Right lobe of liver (tissue), 6 donors: ENCODE data around the gene RFX3. TPM values are rescaled to one million over a fixed set of nuclear protein-coding genes. Genes with fewer than 3 reads are reported as not detected.

Source experiments
- ATAC-seq, 4 donors: fragments of 200-7000 bp; cut with Tn5 transposase; one replicate each; pipeline ENCODE4 v1.9.1; 2020; ENCODE audit warnings: mild to moderate bottlenecking in 4 of 4, moderate library complexity in 4 of 4
- DNase-seq, 3 donors: peaks; one replicate each; pipeline ENCODE4 v3.0.0-alpha.2; 2020
- H3K27ac ChIP-seq, 3 donors: fragments of 200-600 bp; one replicate each; pipeline ENCODE4 v1.8.0; 2022
- H3K27me3 ChIP-seq, 2 donors: fragments of 200-600 bp; one replicate each; pipeline ENCODE4 v1.8.0; 2022
- H3K36me3 ChIP-seq, 4 donors: fragments of 200-600 bp; sonication (generic) in 1 of 4; one replicate each; pipeline versions ENCODE4 v1.5.1 to v1.8.0; 2017 to 2022; ENCODE audit warnings: control low read depth in 1 of 4
- H3K4me1 ChIP-seq, 4 donors: fragments of 200-600 bp; sonication (generic) in 1 of 4; one replicate each; pipeline versions ENCODE4 v1.5.1 to v1.8.0; 2017 to 2022; ENCODE audit warnings: control low read depth in 1 of 4
- H3K4me3 ChIP-seq, 3 donors: fragments of 200-600 bp; one replicate each; pipeline ENCODE4 v1.8.0; 2022
- H3K9me3 ChIP-seq, 4 donors: fragments of 200-600 bp; sonication (generic) in 1 of 4; one replicate each; pipeline versions ENCODE4 v1.5.1 to v1.8.0; 2017 to 2022; ENCODE audit warnings: control low read depth in 1 of 4
- POLR2A ChIP-seq: fragments of 450-650 bp; IDR thresholded peaks from one replicate; pipeline ENCODE4 v1.6.1; 2017; ENCODE audit warnings: antibody characterized with exemption, mild to moderate bottlenecking
- WGBS: methylation state at CpG from one replicate; pipeline ENCODE4 v1.1.6; 2018; ENCODE audit warnings: low coverage, low lambda C conversion rate; ENCODE audit not compliant: insufficient coverage; ENCODE audit errors: missing lambda C conversion rate; 5-methylcytosine and 5-hydroxymethylcytosine counted together
- intact Hi-C, 2 donors: fragments of 100-400 bp; cut with DNase I; formaldehyde crosslinking; loops; one replicate each; pipeline versions ENCODE4 v1.11.2 to v1.14.1; 2022
- total RNA-seq, 6 experiments: library from RNA; depleted of rRNA in 2 of 6; stranded (reverse); fragments of >200 nt in 2 of 6; fragmentation: NEBNext Ultra II Directional in 3 of 6; extraction: Animal tissue kit (Norgen Biotek cat#: 25700) in 3 of 6; gene quantifications; one replicate each; pipeline versions ENCODE4 v1.1.0 to v1.2.4, GENCODE V29; 2016 to 2023
- TF ChIP-seq, protein P1 (sequence below), 4 donors: fragments of 200-600 bp in 3 of 4; fragments of 450-650 bp in 1 of 4; IDR thresholded peaks; one replicate each; pipeline versions ENCODE4 v1.5.1 to v1.8.0; 2016 to 2022; ENCODE audit warnings: antibody characterized with exemption in 4 of 4, mild to moderate bottlenecking in 2 of 4
- donor health status: DM: no; HTN: yes; CAD: no.
- donor health status: DM: no; HTN: no; CAD: no.
- donor health status: DM: no; HTN: no; CAD: no.
- donor health status: DM: no; HTN: yes; CAD: no.
- donor health status: DM: no; HTN: yes; CAD: no.

Gene RFX3
- total RNA-seq, 6 experiments from 2014 or later: 1.4 to 2.5 (median 1.8) TPM

DNA sequence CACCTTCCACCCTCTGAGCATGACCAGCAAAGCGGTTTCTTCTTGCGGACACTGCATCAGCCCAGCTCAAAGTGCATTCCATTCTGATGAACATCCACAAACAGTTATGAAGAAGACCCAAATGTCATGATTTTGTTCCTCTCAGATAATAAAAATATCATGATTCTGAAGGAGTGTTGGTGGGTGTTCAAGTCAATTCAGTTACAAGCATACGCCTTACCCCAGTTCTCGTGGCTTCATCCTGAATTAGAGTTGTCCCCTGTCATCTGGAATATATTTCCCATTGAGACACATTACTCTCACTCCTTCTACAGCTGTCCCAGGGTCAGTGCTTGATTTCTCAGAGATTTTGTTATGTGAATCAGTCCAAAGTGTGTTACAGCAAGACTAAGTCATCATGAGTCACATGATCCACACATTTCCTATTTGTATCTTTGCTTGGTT, 325.4 kb downstream of the RFX3 start:
- TF ChIP-seq, protein P1, sequence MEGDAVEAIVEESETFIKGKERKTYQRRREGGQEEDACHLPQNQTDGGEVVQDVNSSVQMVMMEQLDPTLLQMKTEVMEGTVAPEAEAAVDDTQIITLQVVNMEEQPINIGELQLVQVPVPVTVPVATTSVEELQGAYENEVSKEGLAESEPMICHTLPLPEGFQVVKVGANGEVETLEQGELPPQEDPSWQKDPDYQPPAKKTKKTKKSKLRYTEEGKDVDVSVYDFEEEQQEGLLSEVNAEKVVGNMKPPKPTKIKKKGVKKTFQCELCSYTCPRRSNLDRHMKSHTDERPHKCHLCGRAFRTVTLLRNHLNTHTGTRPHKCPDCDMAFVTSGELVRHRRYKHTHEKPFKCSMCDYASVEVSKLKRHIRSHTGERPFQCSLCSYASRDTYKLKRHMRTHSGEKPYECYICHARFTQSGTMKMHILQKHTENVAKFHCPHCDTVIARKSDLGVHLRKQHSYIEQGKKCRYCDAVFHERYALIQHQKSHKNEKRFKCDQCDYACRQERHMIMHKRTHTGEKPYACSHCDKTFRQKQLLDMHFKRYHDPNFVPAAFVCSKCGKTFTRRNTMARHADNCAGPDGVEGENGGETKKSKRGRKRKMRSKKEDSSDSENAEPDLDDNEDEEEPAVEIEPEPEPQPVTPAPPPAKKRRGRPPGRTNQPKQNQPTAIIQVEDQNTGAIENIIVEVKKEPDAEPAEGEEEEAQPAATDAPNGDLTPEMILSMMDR (IDR thresholded peaks at IDR 0.05): no peak
- no peak for TF ChIP-seq POLR2A
- Histone ChIP-seq H3K36me3 (no peaks in the 10 kb centered on the region), H3K27ac (no peak overlapping the region), H3K9me3 (no peaks in the 10 kb centered on the region), H3K27me3 (no peaks in the 10 kb centered on the region), H3K4me3 (no peak overlapping the region), H3K4me1 (no peaks in the 10 kb centered on the region)
- WGBS: 81% methylated on average over 4 of the region's 4 CpGs
- DNase-seq (no peak), ATAC-seq (no peak)
- intact Hi-C loops: no loop called here

DNA sequence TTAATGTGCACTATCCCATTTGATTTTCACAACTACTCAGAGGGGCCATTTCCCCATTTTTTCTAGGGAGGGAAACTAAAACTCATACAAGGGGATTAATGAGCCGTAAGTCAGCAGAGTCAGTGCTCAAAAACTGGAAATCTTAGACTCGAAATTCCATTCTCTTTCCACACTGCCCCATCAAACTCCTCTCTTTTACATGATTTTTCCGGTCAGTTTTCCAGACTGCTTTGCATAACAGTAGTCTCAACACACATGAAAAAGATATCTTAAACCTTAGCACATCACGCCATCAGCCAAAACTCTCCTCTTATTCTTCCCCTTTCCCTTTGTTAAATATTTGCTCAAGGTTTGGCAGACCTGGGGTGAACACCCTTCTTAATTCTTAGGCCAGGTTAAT, 332.0 kb downstream of the RFX3 start:
- H3K36me3 ChIP-seq: no peaks in the 10 kb centered on the region
- WGBS: 67% methylated on average over 4 of the region's 4 CpGs
- ATAC-seq (no peak), DNase-seq (no peak)
- no peaks in the 10 kb centered on the region for H3K9me3 ChIP-seq
- H3K4me1 ChIP-seq: no peaks in the 10 kb centered on the region
- no peak overlapping the region for H3K27ac ChIP-seq
- no peak overlapping the region for H3K4me3 ChIP-seq
- intact Hi-C loops: no loop called here
- TF ChIP-seq, protein P1 (IDR thresholded peaks at IDR 0.05): no peak
- no peak for TF ChIP-seq POLR2A
- H3K27me3 ChIP-seq: no peaks in the 10 kb centered on the region

DNA sequence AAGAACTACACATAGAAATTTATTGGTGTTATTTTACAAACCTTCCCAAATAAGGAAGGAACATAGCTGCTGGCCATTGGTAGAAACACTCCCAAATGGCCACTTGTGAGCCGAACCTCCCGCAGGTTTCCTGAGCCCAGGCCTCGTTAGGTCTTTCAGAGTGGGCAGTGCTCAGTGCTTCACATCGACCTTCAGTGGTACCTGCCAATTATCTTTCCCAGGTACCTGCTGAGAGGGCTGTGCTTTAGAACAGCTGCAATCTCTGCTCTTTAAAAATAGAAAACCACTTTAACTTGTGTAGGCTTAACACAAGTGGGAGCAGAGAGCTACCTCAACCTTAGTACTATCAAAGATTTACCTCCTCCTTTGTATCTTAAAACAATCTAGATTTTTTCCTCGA, 334.1 kb downstream of the RFX3 start:
- intact Hi-C loops: no loop called here
- no peaks in the 10 kb centered on the region for H3K4me1 ChIP-seq
- WGBS: 52% methylated on average over 3 of the region's 5 CpGs
- no peak overlapping the region for H3K27ac ChIP-seq
- H3K9me3 ChIP-seq: no peaks in the 10 kb centered on the region
- TF ChIP-seq, protein P1 (IDR thresholded peaks at IDR 0.05): no peak
- no peak for TF ChIP-seq POLR2A
- no peaks in the 10 kb centered on the region for H3K27me3 ChIP-seq
- no peak for ATAC-seq
- DNase-seq: no peak
- H3K36me3 ChIP-seq: no peaks in the 10 kb centered on the region
- H3K4me3 ChIP-seq: no peak overlapping the region

DNA sequence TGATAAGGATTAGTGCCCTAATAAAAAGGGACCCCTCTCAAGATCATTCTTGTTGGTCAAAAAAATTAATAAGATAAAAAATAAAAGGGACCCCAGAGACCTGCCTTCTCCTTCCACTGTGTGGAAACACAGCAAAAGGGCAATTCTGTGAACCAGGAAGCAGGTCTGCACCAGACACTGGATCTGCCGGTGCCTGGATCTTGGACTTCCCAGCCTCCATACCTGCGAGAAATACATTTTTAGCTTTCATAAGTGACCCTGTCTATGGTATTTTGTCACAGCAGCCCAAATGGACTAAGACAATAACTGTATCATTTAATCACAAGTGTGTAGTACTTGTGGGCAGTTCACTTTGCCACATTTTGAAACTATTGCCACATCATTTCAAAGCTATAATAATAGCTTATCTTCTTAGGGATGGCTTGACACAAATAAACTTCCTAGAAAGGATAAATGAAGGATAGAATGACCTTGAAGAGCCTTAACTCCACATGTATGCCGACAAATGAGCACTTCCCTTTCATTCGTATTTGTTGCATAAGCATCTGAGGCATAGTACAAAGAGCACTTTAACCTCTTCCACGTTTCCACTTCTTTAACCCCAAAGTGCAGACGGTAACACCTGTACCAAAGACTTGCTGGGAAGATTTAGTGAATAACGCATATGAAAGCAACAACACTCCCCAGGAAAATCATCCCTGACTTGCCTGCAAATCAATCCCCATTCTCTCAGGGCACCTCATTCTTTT, 336.5 kb downstream of the RFX3 start:
- WGBS: 31% methylated on average over 6 of the region's 7 CpGs
- no peak for TF ChIP-seq POLR2A
- TF ChIP-seq, protein P1 (IDR thresholded peaks at IDR 0.05): no peak
- no peak overlapping the region for H3K4me3 ChIP-seq
- intact Hi-C loops: loop anchor here in 1 of 2 donors (10.0 kb wide), 1 partner anchor 314 kb away; no protein-coding TSS in a partner anchor
- H3K36me3 ChIP-seq: no peaks in the 10 kb centered on the region
- DNase-seq: no peak
- H3K27me3 ChIP-seq: no peaks in the 10 kb centered on the region
- no peak for ATAC-seq
- no peaks in the 10 kb centered on the region for H3K9me3 ChIP-seq
- H3K4me1 ChIP-seq: no peaks in the 10 kb centered on the region
- H3K27ac ChIP-seq: no peak overlapping the region
